CD4-positive, alpha-beta T cell (primary cell): Measurements from ENCODE around the gene WIPF1. TPM values are rescaled to one million over a fixed set of nuclear protein-coding genes. Genes with fewer than 3 reads are reported as not detected.

Experiments used
- ATAC-seq: fragments of 200-7000 bp; cut with Tn5 transposase; one replicate; pipeline ENCODE4 v1.10.0; 2022; ENCODE audit warnings: mild to moderate bottlenecking; ENCODE audit not compliant: poor library complexity
- CTCF ChIA-PET: fragments of 350-600 bp; sonication (Branson Sonifier 250); formaldehyde crosslinking; loops from one replicate; lab custom pipeline; 2021; ENCODE audit warnings: antibody characterized with exemption, inconsistent platforms; lab: Charles Lee
- POLR2A ChIA-PET: fragments of 350-600 bp; sonication (Branson Sonifier 250); formaldehyde crosslinking; loops from one replicate; lab custom pipeline; 2021; ENCODE audit warnings: antibody characterized with exemption, inconsistent platforms; lab: Charles Lee
- DNase-seq, 14 experiments: peaks; one replicate each; pipeline ENCODE4 v3.0.0-alpha.2; 2013 to 2020; ENCODE audit warnings: mixed read lengths in 2 of 14
- H3K27ac ChIP-seq, 2 donors: one replicate each; pipeline versions ENCODE4 v1.5.1 to v1.7.0; 2013; ENCODE audit warnings: low read length in 2 of 2, low read depth in 1 of 2, mild to moderate bottlenecking in 1 of 2
- H3K27me3 ChIP-seq, 2 experiments: 1 replicate in 1 of 2; 2 replicates in 1 of 2; pipeline versions ENCODE4 v1.6.1 to v1.7.0; 2013; ENCODE audit warnings: low read length in 2 of 2, control low read depth in 1 of 2, mild to moderate bottlenecking in 1 of 2, moderate library complexity in 1 of 2; ENCODE audit not compliant: insufficient read depth in 2 of 2, control insufficient read depth in 1 of 2
- H3K36me3 ChIP-seq: one replicate; pipeline ENCODE4 v1.6.1; 2013; ENCODE audit warnings: low read length, control low read depth; ENCODE audit not compliant: insufficient read depth
- H3K4me1 ChIP-seq: one replicate; pipeline ENCODE4 v1.6.1; 2013; ENCODE audit warnings: low read length, control low read depth; ENCODE audit not compliant: insufficient read depth
- H3K4me3 ChIP-seq: one replicate; pipeline ENCODE4 v1.5.1; 2013; ENCODE audit warnings: mild to moderate bottlenecking, low read length, moderate library complexity
- H3K9me3 ChIP-seq, 2 experiments: 1 replicate in 1 of 2; 2 replicates in 1 of 2; pipeline versions ENCODE4 v1.6.1 to v1.7.0; 2013; ENCODE audit warnings: low read length in 2 of 2, mild to moderate bottlenecking in 2 of 2, control low read depth in 1 of 2, moderate library complexity in 1 of 2; ENCODE audit not compliant: control insufficient read depth in 1 of 2, insufficient read depth in 1 of 2
- H3K27ac Mint-ChIP-seq: one replicate; pipeline ENCODE4 v1.8.0; 2020; ENCODE audit warnings: mixed read lengths
- H3K27me3 Mint-ChIP-seq: one replicate; pipeline ENCODE4 v1.8.0; 2021; ENCODE audit warnings: mixed read lengths
- H3K36me3 Mint-ChIP-seq: one replicate; pipeline ENCODE4 v1.8.0; 2021; ENCODE audit warnings: low read depth, mixed read lengths
- H3K4me1 Mint-ChIP-seq: one replicate; pipeline ENCODE4 v1.8.0; 2021; ENCODE audit warnings: low read depth, mixed read lengths
- H3K4me3 Mint-ChIP-seq: one replicate; pipeline ENCODE4 v1.8.0; 2020; ENCODE audit warnings: mild to moderate bottlenecking, mixed read lengths
- H3K9me3 Mint-ChIP-seq: one replicate; pipeline ENCODE4 v1.8.0; 2020; ENCODE audit warnings: mixed read lengths
- intact Hi-C, 2 experiments: fragments of 100-400 bp; cut with DNase I in 1 of 2; cut with micrococcal nuclease in 1 of 2; formaldehyde crosslinking; loops; one replicate each; pipeline versions ENCODE4 v1.15.1 to v1.9.0; 2023 to 2025; cut with DNase I, micrococcal nuclease
- total RNA-seq, 174 experiments: library from RNA in 2 of 174; stranded (reverse) in 2 of 174; gene quantifications; one replicate each; pipeline ENCODE4 v1.2.3 and lab custom pipeline; 2021 to 2026
- TF ChIP-seq, protein P1 (sequence below): fragments of 200-600 bp; IDR thresholded peaks from one replicate; pipeline ENCODE4 v1.8.0; 2022; ENCODE audit warnings: antibody characterized with exemption, mild to moderate bottlenecking

WIPF1 gene
- total RNA-seq, 2 experiments from 2014 or later = 237 to 264 TPM

- peaks cover 2% of the 10 kb centered on the region for H3K9me3 Mint-ChIP-seq
- intact Hi-C loops = no loop called here
- H3K4me1 Mint-ChIP-seq = peaks cover 22% of the 10 kb centered on the region
- no peak overlapping the region for H3K27ac ChIP-seq
- no peaks in the 10 kb centered on the region for H3K27me3 ChIP-seq
- H3K4me3 ChIP-seq = no peak overlapping the region
- no peak overlapping the region for H3K27ac Mint-ChIP-seq
- H3K4me1 ChIP-seq = peaks cover 3% of the 10 kb centered on the region
- H3K36me3 Mint-ChIP-seq = peaks cover 27% of the 10 kb centered on the region
- no peaks in the 10 kb centered on the region for H3K27me3 Mint-ChIP-seq
- no peaks in the 10 kb centered on the region for H3K36me3 ChIP-seq
- H3K9me3 ChIP-seq = peaks cover 13 to 26% of the 10 kb centered on the region in 2 experiments
- DNase-seq (no peak), ATAC-seq (no peak)
- no peak overlapping the region for H3K4me3 Mint-ChIP-seq
- ChIA-PET POLR2A (interaction anchor here (1.3 kb wide), 1 partner anchor 19 kb away, joined by 7 read pairs; no protein-coding TSS in a partner anchor), CTCF (interaction anchor here (0.5 to 1.2 kb wide), 2 partner anchors 10 to 51 kb away, joined by 3 to 4 read pairs; no protein-coding TSS in a partner anchor)
- TF ChIP-seq, protein P1, sequence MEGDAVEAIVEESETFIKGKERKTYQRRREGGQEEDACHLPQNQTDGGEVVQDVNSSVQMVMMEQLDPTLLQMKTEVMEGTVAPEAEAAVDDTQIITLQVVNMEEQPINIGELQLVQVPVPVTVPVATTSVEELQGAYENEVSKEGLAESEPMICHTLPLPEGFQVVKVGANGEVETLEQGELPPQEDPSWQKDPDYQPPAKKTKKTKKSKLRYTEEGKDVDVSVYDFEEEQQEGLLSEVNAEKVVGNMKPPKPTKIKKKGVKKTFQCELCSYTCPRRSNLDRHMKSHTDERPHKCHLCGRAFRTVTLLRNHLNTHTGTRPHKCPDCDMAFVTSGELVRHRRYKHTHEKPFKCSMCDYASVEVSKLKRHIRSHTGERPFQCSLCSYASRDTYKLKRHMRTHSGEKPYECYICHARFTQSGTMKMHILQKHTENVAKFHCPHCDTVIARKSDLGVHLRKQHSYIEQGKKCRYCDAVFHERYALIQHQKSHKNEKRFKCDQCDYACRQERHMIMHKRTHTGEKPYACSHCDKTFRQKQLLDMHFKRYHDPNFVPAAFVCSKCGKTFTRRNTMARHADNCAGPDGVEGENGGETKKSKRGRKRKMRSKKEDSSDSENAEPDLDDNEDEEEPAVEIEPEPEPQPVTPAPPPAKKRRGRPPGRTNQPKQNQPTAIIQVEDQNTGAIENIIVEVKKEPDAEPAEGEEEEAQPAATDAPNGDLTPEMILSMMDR = no peak
Observed at GRCh38 chr2:174511580-174512260, 85.9 kb downstream of the WIPF1 start.

- Mint-ChIP-seq H3K9me3 (peaks cover 2% of the 10 kb centered on the region), H3K4me1 (peaks cover 15% of the 10 kb centered on the region), H3K27ac (no peak overlapping the region), H3K36me3 (peaks cover 27% of the 10 kb centered on the region), H3K27me3 (no peaks in the 10 kb centered on the region), H3K4me3 (no peak overlapping the region)
- ChIA-PET POLR2A (no interaction called here), CTCF (interaction anchor here (1.2 kb wide), 1 partner anchor 9 kb away, joined by 3 read pairs; no protein-coding TSS in a partner anchor)
- TF ChIP-seq, protein P1 = no peak
- H3K27ac ChIP-seq = no peak overlapping the region
- ATAC-seq (no peak), DNase-seq (no peak)
- peaks cover 3% of the 10 kb centered on the region for H3K4me1 ChIP-seq
- H3K4me3 ChIP-seq = no peak overlapping the region
- peaks cover 13 to 26% of the 10 kb centered on the region in 2 experiments for H3K9me3 ChIP-seq
- H3K36me3 ChIP-seq = no peaks in the 10 kb centered on the region
- no peaks in the 10 kb centered on the region for H3K27me3 ChIP-seq
- intact Hi-C loops = no loop called here
Observed at GRCh38 chr2:174510583-174511189, 86.9 kb downstream of the WIPF1 start.

Other genes starting within 250 kb of the WIPF1 start
- 1 to 10 TPM; 7.6 to 7.9 TPM for gene SCRN3, start 202.1 kb downstream of the WIPF1 start, total RNA-seq
- gene GPR155, start 110.8 kb downstream of the WIPF1 start, total RNA-seq = 1 to 10 TPM; 8.3 to 9.0 TPM
- gene CHRNA1, start 166.7 kb upstream of the WIPF1 start, total RNA-seq = under 1 TPM; 0.17 to 0.19 TPM